NCI-H748 (cell line): ENCODE results near the gene SAPCD2.

ENCODE experiments used
- DNase-seq: peaks from one replicate; lab custom pipeline; 2025; ENCODE audit not compliant: unreplicated experiment; lab: John Stamatoyannopoulos, UW

SAPCD2 gene

GRCh38 chr9:137107982-137108381 is 37.6 kb upstream of the SAPCD2 start:
- DNase-seq = no peak

- DNase-seq = no peak
Observed at GRCh38 chr9:137107312-137107921, 37.1 kb upstream of the SAPCD2 start.

- no peak for DNase-seq
Observed at GRCh38 chr9:137106662-137107250, 36.4 kb upstream of the SAPCD2 start.

- no peak for DNase-seq
Observed at GRCh38 chr9:137105814-137106661, 35.7 kb upstream of the SAPCD2 start.

GRCh38 chr9:137103206-137103999 is 33.0 kb upstream of the SAPCD2 start:
- no peak for DNase-seq

- DNase-seq = no peak
Observed at GRCh38 chr9:137099231-137099630, 28.9 kb upstream of the SAPCD2 start.

GRCh38 chr9:137097761-137098462 is 27.6 kb upstream of the SAPCD2 start:
- DNase-seq = no peak

- DNase-seq = no peak
Observed at GRCh38 chr9:137096785-137097546, 26.6 kb upstream of the SAPCD2 start.

- DNase-seq = no peak
Observed at GRCh38 chr9:137095664-137096517, 25.5 kb upstream of the SAPCD2 start.

GRCh38 chr9:137089232-137089947 is 19.0 kb upstream of the SAPCD2 start:
- no peak for DNase-seq

GRCh38 chr9:137088121-137088520 is 17.8 kb upstream of the SAPCD2 start:
- no peak for DNase-seq

GRCh38 chr9:137087409-137087925 is 17.1 kb upstream of the SAPCD2 start:
- DNase-seq = peak; percentile 50

GRCh38 chr9:137086531-137087408 is 16.4 kb upstream of the SAPCD2 start, which contains the start of gene MAN1B1:
Gene MAN1B1 (plus strand): TSS chr9:137086985. CDS start chr9:137087000, 15 bp downstream.
- peak; percentile 99 for DNase-seq

GRCh38 chr9:137085920-137086530 is 15.7 kb upstream of the SAPCD2 start:
- peak; percentile 35 for DNase-seq

GRCh38 chr9:137084526-137084925 is 14.2 kb upstream of the SAPCD2 start:
- DNase-seq = no peak

- DNase-seq = no peak
Observed at GRCh38 chr9:137083394-137084004, 13.1 kb upstream of the SAPCD2 start.
